Measurements from ENCODE around the gene WTAP. TPM values are rescaled to one million over a fixed set of nuclear protein-coding genes. Genes with fewer than 3 reads are reported as not detected.

The WTAP gene
- total and polyA plus RNA-seq, 2 experiments from 2014 or later = 108 to 121 TPM

DNA sequence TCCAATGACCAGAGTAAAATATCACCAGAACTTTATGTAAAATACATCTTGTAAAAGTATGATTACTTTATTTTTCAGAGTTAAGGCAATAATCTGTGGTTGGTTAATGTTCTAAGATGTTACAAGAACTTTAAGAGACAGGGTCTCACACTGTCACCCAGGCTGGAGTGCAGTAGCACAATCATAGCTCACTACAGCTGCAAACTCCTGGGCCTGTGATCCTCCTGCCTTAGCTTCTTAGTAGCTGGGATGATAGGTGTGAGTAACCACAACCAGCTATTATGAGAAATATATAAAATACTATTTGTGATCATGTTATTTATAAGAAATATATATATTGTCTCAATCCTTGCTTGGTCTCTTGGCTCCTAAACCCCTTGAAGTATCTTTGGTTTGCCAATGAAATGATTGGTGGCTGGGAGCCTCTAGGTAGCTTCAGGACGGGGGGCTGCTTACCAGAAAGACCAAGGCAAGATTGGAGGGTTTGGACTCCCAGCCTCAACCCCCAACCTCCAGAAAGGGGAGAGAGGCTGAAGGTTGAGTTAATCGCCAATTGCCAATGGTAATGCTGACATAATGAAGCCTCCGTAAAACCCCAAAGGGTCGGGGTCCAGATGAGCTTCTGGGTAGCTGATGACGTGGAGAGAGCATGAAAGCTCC is 49.7 kb upstream of the WTAP start (continued):
- TF ChIP-seq, protein P1, sequence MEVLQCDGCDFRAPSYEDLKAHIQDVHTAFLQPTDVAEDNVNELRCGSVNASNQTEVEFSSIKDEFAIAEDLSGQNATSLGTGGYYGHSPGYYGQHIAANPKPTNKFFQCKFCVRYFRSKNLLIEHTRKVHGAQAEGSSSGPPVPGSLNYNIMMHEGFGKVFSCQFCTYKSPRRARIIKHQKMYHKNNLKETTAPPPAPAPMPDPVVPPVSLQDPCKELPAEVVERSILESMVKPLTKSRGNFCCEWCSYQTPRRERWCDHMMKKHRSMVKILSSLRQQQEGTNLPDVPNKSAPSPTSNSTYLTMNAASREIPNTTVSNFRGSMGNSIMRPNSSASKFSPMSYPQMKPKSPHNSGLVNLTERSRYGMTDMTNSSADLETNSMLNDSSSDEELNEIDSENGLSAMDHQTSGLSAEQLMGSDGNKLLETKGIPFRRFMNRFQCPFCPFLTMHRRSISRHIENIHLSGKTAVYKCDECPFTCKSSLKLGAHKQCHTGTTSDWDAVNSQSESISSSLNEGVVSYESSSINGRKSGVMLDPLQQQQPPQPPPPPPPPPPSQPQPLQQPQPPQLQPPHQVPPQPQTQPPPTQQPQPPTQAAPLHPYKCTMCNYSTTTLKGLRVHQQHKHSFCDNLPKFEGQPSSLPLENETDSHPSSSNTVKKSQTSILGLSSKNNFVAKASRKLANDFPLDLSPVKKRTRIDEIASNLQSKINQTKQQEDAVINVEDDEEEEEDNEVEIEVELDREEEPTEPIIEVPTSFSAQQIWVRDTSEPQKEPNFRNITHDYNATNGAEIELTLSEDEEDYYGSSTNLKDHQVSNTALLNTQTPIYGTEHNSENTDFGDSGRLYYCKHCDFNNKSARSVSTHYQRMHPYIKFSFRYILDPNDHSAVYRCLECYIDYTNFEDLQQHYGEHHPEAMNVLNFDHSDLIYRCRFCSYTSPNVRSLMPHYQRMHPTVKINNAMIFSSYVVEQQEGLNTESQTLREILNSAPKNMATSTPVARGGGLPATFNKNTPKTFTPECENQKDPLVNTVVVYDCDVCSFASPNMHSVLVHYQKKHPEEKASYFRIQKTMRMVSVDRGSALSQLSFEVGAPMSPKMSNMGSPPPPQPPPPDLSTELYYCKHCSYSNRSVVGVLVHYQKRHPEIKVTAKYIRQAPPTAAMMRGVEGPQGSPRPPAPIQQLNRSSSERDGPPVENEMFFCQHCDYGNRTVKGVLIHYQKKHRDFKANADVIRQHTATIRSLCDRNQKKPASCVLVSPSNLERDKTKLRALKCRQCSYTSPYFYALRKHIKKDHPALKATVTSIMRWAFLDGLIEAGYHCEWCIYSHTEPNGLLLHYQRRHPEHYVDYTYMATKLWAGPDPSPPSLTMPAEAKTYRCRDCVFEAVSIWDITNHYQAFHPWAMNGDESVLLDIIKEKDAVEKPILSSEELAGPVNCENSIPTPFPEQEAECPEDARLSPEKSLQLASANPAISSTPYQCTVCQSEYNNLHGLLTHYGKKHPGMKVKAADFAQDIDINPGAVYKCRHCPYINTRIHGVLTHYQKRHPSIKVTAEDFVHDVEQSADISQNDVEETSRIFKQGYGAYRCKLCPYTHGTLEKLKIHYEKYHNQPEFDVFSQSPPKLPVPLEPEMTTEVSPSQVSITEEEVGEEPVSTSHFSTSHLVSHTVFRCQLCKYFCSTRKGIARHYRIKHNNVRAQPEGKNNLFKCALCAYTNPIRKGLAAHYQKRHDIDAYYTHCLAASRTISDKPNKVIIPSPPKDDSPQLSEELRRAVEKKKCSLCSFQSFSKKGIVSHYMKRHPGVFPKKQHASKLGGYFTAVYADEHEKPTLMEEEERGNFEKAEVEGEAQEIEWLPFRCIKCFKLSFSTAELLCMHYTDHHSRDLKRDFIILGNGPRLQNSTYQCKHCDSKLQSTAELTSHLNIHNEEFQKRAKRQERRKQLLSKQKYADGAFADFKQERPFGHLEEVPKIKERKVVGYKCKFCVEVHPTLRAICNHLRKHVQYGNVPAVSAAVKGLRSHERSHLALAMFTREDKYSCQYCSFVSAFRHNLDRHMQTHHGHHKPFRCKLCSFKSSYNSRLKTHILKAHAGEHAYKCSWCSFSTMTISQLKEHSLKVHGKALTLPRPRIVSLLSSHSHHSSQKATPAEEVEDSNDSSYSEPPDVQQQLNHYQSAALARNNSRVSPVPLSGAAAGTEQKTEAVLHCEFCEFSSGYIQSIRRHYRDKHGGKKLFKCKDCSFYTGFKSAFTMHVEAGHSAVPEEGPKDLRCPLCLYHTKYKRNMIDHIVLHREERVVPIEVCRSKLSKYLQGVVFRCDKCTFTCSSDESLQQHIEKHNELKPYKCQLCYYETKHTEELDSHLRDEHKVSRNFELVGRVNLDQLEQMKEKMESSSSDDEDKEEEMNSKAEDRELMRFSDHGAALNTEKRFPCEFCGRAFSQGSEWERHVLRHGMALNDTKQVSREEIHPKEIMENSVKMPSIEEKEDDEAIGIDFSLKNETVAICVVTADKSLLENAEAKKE (CRISPR knock-in tag; IDR thresholded peaks at IDR 0.05) = no peak
- no peak for TF ChIP-seq CREB1 (CRISPR knock-in tag; IDR thresholded peaks at IDR 0.05; ENCODE audit: low read depth)
- TF ChIP-seq EZH2 (IDR thresholded peaks at IDR 0.05; ENCODE audit: low read depth, unreplicated experiment) = no peak
- no peak for TF ChIP-seq ZNF331 (CRISPR knock-in tag; IDR thresholded peaks at IDR 0.05; ENCODE audit: low read depth)
- TF ChIP-seq, protein P2, sequence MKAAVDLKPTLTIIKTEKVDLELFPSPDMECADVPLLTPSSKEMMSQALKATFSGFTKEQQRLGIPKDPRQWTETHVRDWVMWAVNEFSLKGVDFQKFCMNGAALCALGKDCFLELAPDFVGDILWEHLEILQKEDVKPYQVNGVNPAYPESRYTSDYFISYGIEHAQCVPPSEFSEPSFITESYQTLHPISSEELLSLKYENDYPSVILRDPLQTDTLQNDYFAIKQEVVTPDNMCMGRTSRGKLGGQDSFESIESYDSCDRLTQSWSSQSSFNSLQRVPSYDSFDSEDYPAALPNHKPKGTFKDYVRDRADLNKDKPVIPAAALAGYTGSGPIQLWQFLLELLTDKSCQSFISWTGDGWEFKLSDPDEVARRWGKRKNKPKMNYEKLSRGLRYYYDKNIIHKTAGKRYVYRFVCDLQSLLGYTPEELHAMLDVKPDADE (IDR thresholded peaks at IDR 0.05) = no peak
- TF ChIP-seq NANOG (IDR thresholded peaks at IDR 0.05; ENCODE audit: borderline replicate concordance) = no peak
- TF ChIP-seq, protein P3, sequence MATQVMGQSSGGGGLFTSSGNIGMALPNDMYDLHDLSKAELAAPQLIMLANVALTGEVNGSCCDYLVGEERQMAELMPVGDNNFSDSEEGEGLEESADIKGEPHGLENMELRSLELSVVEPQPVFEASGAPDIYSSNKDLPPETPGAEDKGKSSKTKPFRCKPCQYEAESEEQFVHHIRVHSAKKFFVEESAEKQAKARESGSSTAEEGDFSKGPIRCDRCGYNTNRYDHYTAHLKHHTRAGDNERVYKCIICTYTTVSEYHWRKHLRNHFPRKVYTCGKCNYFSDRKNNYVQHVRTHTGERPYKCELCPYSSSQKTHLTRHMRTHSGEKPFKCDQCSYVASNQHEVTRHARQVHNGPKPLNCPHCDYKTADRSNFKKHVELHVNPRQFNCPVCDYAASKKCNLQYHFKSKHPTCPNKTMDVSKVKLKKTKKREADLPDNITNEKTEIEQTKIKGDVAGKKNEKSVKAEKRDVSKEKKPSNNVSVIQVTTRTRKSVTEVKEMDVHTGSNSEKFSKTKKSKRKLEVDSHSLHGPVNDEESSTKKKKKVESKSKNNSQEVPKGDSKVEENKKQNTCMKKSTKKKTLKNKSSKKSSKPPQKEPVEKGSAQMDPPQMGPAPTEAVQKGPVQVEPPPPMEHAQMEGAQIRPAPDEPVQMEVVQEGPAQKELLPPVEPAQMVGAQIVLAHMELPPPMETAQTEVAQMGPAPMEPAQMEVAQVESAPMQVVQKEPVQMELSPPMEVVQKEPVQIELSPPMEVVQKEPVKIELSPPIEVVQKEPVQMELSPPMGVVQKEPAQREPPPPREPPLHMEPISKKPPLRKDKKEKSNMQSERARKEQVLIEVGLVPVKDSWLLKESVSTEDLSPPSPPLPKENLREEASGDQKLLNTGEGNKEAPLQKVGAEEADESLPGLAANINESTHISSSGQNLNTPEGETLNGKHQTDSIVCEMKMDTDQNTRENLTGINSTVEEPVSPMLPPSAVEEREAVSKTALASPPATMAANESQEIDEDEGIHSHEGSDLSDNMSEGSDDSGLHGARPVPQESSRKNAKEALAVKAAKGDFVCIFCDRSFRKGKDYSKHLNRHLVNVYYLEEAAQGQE (IDR thresholded peaks at IDR 0.05; ENCODE audit: unreplicated experiment) = no peak
- TF ChIP-seq JUNB (IDR thresholded peaks at IDR 0.05; ENCODE audit: unreplicated experiment) = no peak
- TF ChIP-seq EZH2phosphoT487 (IDR thresholded peaks at IDR 0.05; ENCODE audit: unreplicated experiment) = no peak
- TF ChIP-seq ZNF114 (CRISPR knock-in tag; IDR thresholded peaks at IDR 0.05) = no peak
- TF ChIP-seq STAT1 (IDR thresholded peaks at IDR 0.05; ENCODE audit: unreplicated experiment) = no peak

Measured in GM23338 (cell line).